Cardiac fibroblast (primary cell): ENCODE measurements around the gene FIGN.
A peak's percentile ranks its signal among the peaks of the same experiment; 100 is the strongest.

ENCODE experiments used
- DNase-seq, 2 donors: peaks; one replicate each; pipeline versions ENCODE4 v3.0.0 to v3.0.0-alpha.2; 2010; ENCODE audit warnings: low read depth in 2 of 2
- H3K4me3 ChIP-seq, 2 donors: replicated peaks in 1 of 2; 1 replicate in 1 of 2; 2 replicates in 1 of 2; pipeline ENCODE4 v1.5.1; 2011; ENCODE audit warnings: low read depth in 2 of 2, low read length in 2 of 2, mild to moderate bottlenecking in 2 of 2, moderate library complexity in 1 of 2
- CTCF ChIP-seq: IDR thresholded peaks from one replicate; pipeline ENCODE4 v1.5.1; 2011; ENCODE audit warnings: low read depth, mild to moderate bottlenecking, low read length, inconsistent platforms

FIGN gene

GRCh38 chr2:163735685-163736432 lies at the start of gene FIGN:
FIGN (minus strand) TSS chr2:163736008; CDS start chr2:163734927, 1,081 bp downstream.
- peak within 1 kb of the TSS; percentile 59 to 63 for H3K4me3 ChIP-seq
- DNase-seq, result peak; percentile 90 to 93
- no peak for TF ChIP-seq CTCF

- no peak overlapping the region for H3K4me3 ChIP-seq
- no peak for DNase-seq
- TF ChIP-seq CTCF, result no peak
Observed at GRCh38 chr2:163785162-163785561, 49.4 kb upstream of the FIGN start.

GRCh38 chr2:163779970-163780597 lies 44.3 kb upstream of the FIGN start:
- no peak overlapping the region for H3K4me3 ChIP-seq
- no peak for DNase-seq
- no peak for TF ChIP-seq CTCF

GRCh38 chr2:163778045-163778781 lies 42.4 kb upstream of the FIGN start:
- no peak for TF ChIP-seq CTCF
- H3K4me3 ChIP-seq, result no peak overlapping the region
- DNase-seq, result peak; percentile 82

- no peak overlapping the region for H3K4me3 ChIP-seq
- TF ChIP-seq CTCF, result no peak
- peak; percentile 5 to 38 for DNase-seq
Observed at GRCh38 chr2:163775304-163775703, 39.5 kb upstream of the FIGN start.

- peak; percentile 76 to 93 for DNase-seq
- no peak overlapping the region for H3K4me3 ChIP-seq
- TF ChIP-seq CTCF, result no peak
Observed at GRCh38 chr2:163774862-163775261, 39.1 kb upstream of the FIGN start.
